H1 (cell line): Measurements from ENCODE around the gene EFR3B. TPM values are rescaled to one million over a fixed set of nuclear protein-coding genes. Genes with fewer than 3 reads are reported as not detected.

ENCODE experiments used
- CTCF ChIA-PET: fragments of 300-600 bp; sonication (Branson Sonifier 250); formaldehyde crosslinking; loops from one replicate; lab custom pipeline; 2021; ENCODE audit not compliant: partially characterized antibody; lab: Charles Lee
- POLR2A ChIA-PET: fragments of 300-600 bp; sonication (Branson Sonifier 250); formaldehyde crosslinking; loops from one replicate; lab custom pipeline; 2021; ENCODE audit warnings: inconsistent platforms; ENCODE audit not compliant: partially characterized antibody; lab: Charles Lee
- DNase-seq, 2 experiments: peaks; one replicate each; pipeline versions ENCODE4 v3.0.0 to v3.0.0-alpha.2; 2010 to 2022; ENCODE audit warnings: low spot score in 2 of 2, low read depth in 1 of 2, mixed read lengths in 1 of 2
- FAIRE-seq: peaks from 2 replicates; lab custom pipeline; 2011; peaks lifted over from hg19 to GRCh38; lab: Jason Lieb, UNC
- H2AFZ ChIP-seq: 2 replicates; pipeline ENCODE4 v1.8.1; 2012; ENCODE audit warnings: low read length, inconsistent platforms
- H2AK5ac ChIP-seq: 2 replicates; pipeline ENCODE4 v1.6.1; 2013; ENCODE audit warnings: low read depth, low read length
- H2BK120ac ChIP-seq: replicated peaks from 2 replicates; pipeline ENCODE3; 2013; ENCODE audit warnings: low read depth, low read length, inconsistent platforms
- H2BK12ac ChIP-seq: 2 replicates; pipeline ENCODE4 v1.6.1; 2013; ENCODE audit warnings: low read depth, low read length
- H2BK15ac ChIP-seq: 2 replicates; pipeline ENCODE4 v1.6.1; 2013; ENCODE audit warnings: low read length
- H2BK20ac ChIP-seq: 2 replicates; pipeline ENCODE4 v1.6.1; 2013; ENCODE audit warnings: low read length
- H2BK5ac ChIP-seq: 2 replicates; pipeline ENCODE4 v1.6.1; 2013; ENCODE audit warnings: low read depth, low read length
- H3K14ac ChIP-seq: 2 replicates; pipeline ENCODE4 v1.6.1; 2013; ENCODE audit warnings: inconsistent platforms; ENCODE audit not compliant: insufficient read length
- H3K18ac ChIP-seq: 2 replicates; pipeline ENCODE4 v1.6.1; 2013; ENCODE audit warnings: low read length; ENCODE audit errors: extremely low read depth
- H3K23ac ChIP-seq: 2 replicates; pipeline ENCODE4 v1.6.1; 2013; ENCODE audit warnings: inconsistent platforms; ENCODE audit not compliant: insufficient read length
- H3K23me2 ChIP-seq: 2 replicates; pipeline ENCODE4 v1.6.1; 2013; ENCODE audit warnings: low read depth, low read length
- H3K27ac ChIP-seq: 2 replicates; pipeline ENCODE4 v1.6.1; 2011; ENCODE audit warnings: low read depth, low read length, inconsistent platforms
- H3K27me3 ChIP-seq, 4 experiments: replicated peaks in 1 of 4; 1 replicate in 1 of 4; 2 replicates in 3 of 4; pipeline versions ENCODE4 v1.6.1 to v1.8.1; 2011 to 2013; ENCODE audit warnings: low read length in 3 of 4, mild to moderate bottlenecking in 3 of 4, inconsistent platforms in 2 of 4, mixed read lengths in 2 of 4, moderate library complexity in 1 of 4; ENCODE audit not compliant: control insufficient read depth in 3 of 4, insufficient read depth in 3 of 4; ENCODE audit errors: extremely low read depth in 1 of 4
- H3K36me3 ChIP-seq, 4 experiments: 2 replicates each; pipeline versions ENCODE4 v1.6.1 to v1.8.1; 2011 to 2013; ENCODE audit warnings: mild to moderate bottlenecking in 4 of 4, low read length in 3 of 4, moderate library complexity in 2 of 4, control low read depth in 1 of 4, inconsistent platforms in 1 of 4; ENCODE audit not compliant: insufficient read depth in 4 of 4, control insufficient read depth in 2 of 4
- H3K4ac ChIP-seq: replicated peaks from 2 replicates; pipeline ENCODE3; 2013; ENCODE audit warnings: low read length, low read depth, mixed read lengths, inconsistent platforms; ENCODE audit not compliant: insufficient read length
- H3K4me1 ChIP-seq, 4 experiments: replicated peaks in 1 of 4; 1 replicate in 1 of 4; 2 replicates in 3 of 4; pipeline versions ENCODE4 v1.6.1 to v1.8.1; 2011 to 2013; ENCODE audit warnings: low read length in 3 of 4, inconsistent platforms in 2 of 4, mixed read lengths in 1 of 4; ENCODE audit not compliant: insufficient read depth in 4 of 4, control insufficient read depth in 3 of 4
- H3K4me2 ChIP-seq, 2 experiments: 2 replicates each; pipeline versions ENCODE4 v1.6.1 to v1.8.1; 2011 to 2013; ENCODE audit warnings: low read depth in 2 of 2, low read length in 2 of 2, control low read depth in 1 of 2, inconsistent platforms in 1 of 2, mild to moderate bottlenecking in 1 of 2; ENCODE audit not compliant: insufficient read depth in 1 of 2
- H3K4me3 ChIP-seq, 4 experiments: fragments of 200-600, 300-600 bp in 1 of 4; sonication (generic), shearing (Covaris generic), sonication (Bioruptor Twin) in 1 of 4; 2 replicates each; pipeline versions ENCODE4 v1.5.1 to v1.8.1; 2011 to 2016; ENCODE audit warnings: low read length in 4 of 4, low read depth in 3 of 4, control low read depth in 2 of 4, inconsistent platforms in 2 of 4, mild to moderate bottlenecking in 2 of 4, mixed read lengths in 1 of 4, moderate library complexity in 1 of 4; ENCODE audit not compliant: insufficient read depth in 2 of 4; ENCODE audit errors: extremely low read depth in 1 of 4
- H3K56ac ChIP-seq: replicated peaks from 2 replicates; pipeline ENCODE3; 2013; ENCODE audit warnings: low read depth, mild to moderate bottlenecking, mixed read lengths, low read length, inconsistent platforms; ENCODE audit not compliant: insufficient read length
- H3K79me1 ChIP-seq: 2 replicates; pipeline ENCODE4 v1.6.1; 2013; ENCODE audit warnings: low read depth, low read length, control low read depth
- H3K79me2 ChIP-seq, 2 experiments: 2 replicates each; pipeline versions ENCODE4 v1.6.1 to v1.8.1; 2012 to 2013; ENCODE audit warnings: low read length in 2 of 2, mild to moderate bottlenecking in 2 of 2, inconsistent platforms in 1 of 2; ENCODE audit not compliant: insufficient read depth in 2 of 2, control insufficient read depth in 1 of 2
- H3K9ac ChIP-seq, 4 experiments: replicated peaks in 1 of 4; 1 replicate in 1 of 4; 2 replicates in 3 of 4; pipeline versions ENCODE4 v1.6.1 to v1.8.1; 2011 to 2013; ENCODE audit warnings: low read depth in 3 of 4, low read length in 3 of 4, control low read depth in 2 of 4, mild to moderate bottlenecking in 2 of 4, moderate library complexity in 2 of 4, inconsistent platforms in 1 of 4; ENCODE audit errors: extremely low read depth in 1 of 4
- H3K9me3 ChIP-seq, 2 experiments: 2 replicates each; pipeline versions ENCODE4 v1.6.1 to v1.8.1; 2012 to 2013; ENCODE audit warnings: mild to moderate bottlenecking in 2 of 2, moderate library complexity in 2 of 2, control low read depth in 1 of 2, inconsistent platforms in 1 of 2, low read depth in 1 of 2, low read length in 1 of 2, mixed read lengths in 1 of 2; ENCODE audit not compliant: insufficient read depth in 2 of 2
- H4K20me1 ChIP-seq, 2 experiments: replicated peaks in 1 of 2; 2 replicates each; pipeline versions ENCODE3 to v1.8.1; 2011 to 2013; ENCODE audit warnings: inconsistent platforms in 2 of 2, low read length in 2 of 2, mild to moderate bottlenecking in 1 of 2; ENCODE audit not compliant: insufficient read depth in 2 of 2, control insufficient read depth in 1 of 2
- H4K5ac ChIP-seq: 2 replicates; pipeline ENCODE4 v1.6.1; 2013; ENCODE audit warnings: low read length, low read depth, mixed read lengths, inconsistent platforms; ENCODE audit not compliant: insufficient read length
- H4K8ac ChIP-seq: 2 replicates; pipeline ENCODE4 v1.8.0; 2013; ENCODE audit warnings: mild to moderate bottlenecking, moderate library complexity, low read length, inconsistent platforms; ENCODE audit not compliant: insufficient read depth; ENCODE audit errors: extremely low read depth
- H4K91ac ChIP-seq: replicated peaks from 2 replicates; pipeline ENCODE3; 2013; ENCODE audit warnings: low read length, mixed read lengths, inconsistent platforms; ENCODE audit not compliant: insufficient read length
- PHF8 ChIP-seq: fragments of 200-600 bp; sonication (generic); conservative IDR thresholded peaks from 2 replicates; pipeline ENCODE4 v1.7.1; 2012; ENCODE audit warnings: low read depth, mild to moderate bottlenecking, inconsistent platforms, low read length, moderate library complexity
- RFX5 ChIP-seq: IDR thresholded peaks from 2 replicates; pipeline ENCODE4 v1.6.1; 2011; ENCODE audit warnings: low read depth, low read length, improper control_type of control experiment, borderline replicate concordance
- TBP ChIP-seq: IDR thresholded peaks from 2 replicates; pipeline ENCODE4 v1.6.1; 2011; ENCODE audit warnings: low read depth, low read length, improper control_type of control experiment
- WGBS, 2 experiments: shearing (Covaris generic) in 1 of 2; methylation state at CpG; one replicate each; pipeline versions ENCODE4 v1.1.6 to v1.1.7; 2013 to 2015; ENCODE audit warnings: low lambda C conversion rate in 2 of 2, mixed read lengths in 2 of 2, inconsistent platforms in 1 of 2, low coverage in 1 of 2, missing lambda C conversion rate in 1 of 2; ENCODE audit not compliant: insufficient replicate concordance in 2 of 2, insufficient coverage in 1 of 2, insufficient read length in 1 of 2; ENCODE audit errors: extremely low coverage in 1 of 2, missing lambda C conversion rate in 1 of 2; 5-methylcytosine and 5-hydroxymethylcytosine counted together
- polyA plus RNA-seq, 7 experiments: library from polyadenylated mRNA; depleted of rRNA in 3 of 7; stranded (reverse) in 5 of 7; unstranded in 2 of 7; fragments of >200 nt in 5 of 7; fragments of 200-250 nt in 2 of 7; gene quantifications; 1 replicate in 5 of 7; 2 replicates in 1 of 7; 4 replicates in 1 of 7; pipeline versions ENCODE4 v1.2.1 to v1.2.3, GENCODE V29; 2011 to 2013; ENCODE audit warnings: missing spikeins in 2 of 7, mixed read lengths in 2 of 7
- total RNA-seq: library from RNA; stranded (reverse); fragmentation: NEBNext Ultra II Directional; extraction: Animal tissue kit (Norgen Biotek cat#: 25700); gene quantifications from 2 replicates; pipeline ENCODE4 v1.2.1, GENCODE V29; 2021
- TF ChIP-seq, protein P1 (sequence below): IDR thresholded peaks from 2 replicates; pipeline ENCODE4 v1.6.1; 2011; ENCODE audit warnings: low read length, improper control_type of control experiment

EFR3B gene
- total and polyA plus RNA-seq, 2 of the 8 experiments (the other 6 are each of a cell fraction or from before 2014, with no cell fraction given), result 3.4 to 9.6 TPM

DNA sequence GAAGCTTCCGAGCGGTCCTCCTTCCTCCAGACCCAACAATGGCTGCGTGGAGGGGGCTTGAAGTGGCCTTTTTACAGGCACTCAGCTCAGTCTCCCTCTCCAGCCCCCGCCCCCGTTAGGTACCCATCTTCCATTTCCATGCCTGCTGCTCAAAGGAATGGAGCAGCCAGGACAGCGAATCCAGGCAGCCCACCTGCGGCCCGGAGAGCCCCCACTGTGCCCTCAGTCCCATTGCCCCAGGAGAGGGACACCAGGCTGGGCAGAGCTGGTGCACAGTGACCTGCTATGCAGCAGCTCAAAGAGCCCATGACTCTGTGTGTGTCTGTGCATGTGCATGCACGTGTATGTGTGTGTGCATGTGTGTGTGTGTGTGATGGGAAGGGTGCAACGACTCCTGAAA lies 137.1 kb downstream of the EFR3B start:
- Histone ChIP-seq H3K14ac (no peak overlapping the region), H3K79me1 (no peaks in the 10 kb centered on the region), H2BK20ac (no peak overlapping the region), H3K18ac (no peak overlapping the region), H4K8ac (no peak overlapping the region; the same call in 1 of the 2 replicates), H4K20me1 (no peaks in the 10 kb centered on the region), H4K91ac (no peak overlapping the region), H3K36me3 (no peaks in the 10 kb centered on the region), H2BK120ac (no peak overlapping the region), H3K4me3 (no peak overlapping the region), H3K23me2 (peaks cover 2% of the 10 kb centered on the region; the same call in 1 of the 2 replicates), H3K4me2 (no peak overlapping the region), H3K4me1 (peaks cover 0 to 4% (median 0%) of the 10 kb centered on the region in 4 experiments; a peak in 1 of 7 replicates), H2BK15ac (peak overlapping the region; percentile 75; the same call in 1 of the 2 replicates), H2BK5ac (no peak overlapping the region), H2BK12ac (0 out of 2 replicates have a peak overlapping the region, but pooled peaks have one; percentile 68), H3K27ac (no peak overlapping the region), H3K9me3 (no peaks in the 10 kb centered on the region), H3K9ac (no peak overlapping the region), H4K5ac (no peak overlapping the region), H3K27me3 (0 out of 7 replicates have a peak, but pooled peaks cover 0 to 2% (median 0%) of the 10 kb centered on the region in 4 experiments), H2AK5ac (no peak overlapping the region), H3K4ac (no peak overlapping the region), H3K56ac (no peak overlapping the region), H3K23ac (no peak overlapping the region), H3K79me2 (no peaks in the 10 kb centered on the region), H2AFZ (no peak overlapping the region)
- DNase-seq (no peak), FAIRE-seq (no peak)
- WGBS, 2 experiments, result 84% methylated on average over 10 of the region's 10 CpGs; no CpG with 5 or more reads in 1 of the 2 experiments
- CTCF ChIA-PET, result interaction anchor here (1.1 to 1.5 kb wide), 4 partner anchors 13 to 203 kb away, joined by 4 to 7 read pairs (median 4); no protein-coding TSS in a partner anchor
- POLR2A ChIA-PET, result no interaction called here
- TF ChIP-seq RFX5 (no peak), TBP (no peak), PHF8 (no peak)
- TF ChIP-seq, protein P1, sequence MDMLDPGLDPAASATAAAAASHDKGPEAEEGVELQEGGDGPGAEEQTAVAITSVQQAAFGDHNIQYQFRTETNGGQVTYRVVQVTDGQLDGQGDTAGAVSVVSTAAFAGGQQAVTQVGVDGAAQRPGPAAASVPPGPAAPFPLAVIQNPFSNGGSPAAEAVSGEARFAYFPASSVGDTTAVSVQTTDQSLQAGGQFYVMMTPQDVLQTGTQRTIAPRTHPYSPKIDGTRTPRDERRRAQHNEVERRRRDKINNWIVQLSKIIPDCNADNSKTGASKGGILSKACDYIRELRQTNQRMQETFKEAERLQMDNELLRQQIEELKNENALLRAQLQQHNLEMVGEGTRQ, result no peak
